ENCODE data around the gene PPP2R5C.

Gene PPP2R5C

DNA sequence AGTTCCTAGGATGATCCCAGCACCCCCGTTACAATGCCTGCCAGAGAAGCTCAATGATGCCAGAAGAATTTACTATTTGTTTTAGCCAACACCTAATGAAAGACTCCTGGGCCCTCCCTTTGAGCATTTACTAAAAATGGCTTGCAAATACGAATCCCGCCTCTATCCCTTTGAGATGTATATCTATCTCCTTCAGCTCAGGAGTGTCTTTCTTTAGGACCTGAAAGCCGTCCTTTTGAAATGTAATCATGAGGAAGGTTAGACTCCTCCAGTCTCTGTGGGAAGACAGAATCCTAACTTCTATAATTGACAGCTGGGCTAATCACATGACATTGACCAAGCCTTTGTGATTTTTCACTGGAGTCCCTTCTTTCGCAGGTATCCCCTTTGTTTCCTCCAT lies 183.7 kb downstream of the PPP2R5C start:
- DNase-seq = no peak

DNA sequence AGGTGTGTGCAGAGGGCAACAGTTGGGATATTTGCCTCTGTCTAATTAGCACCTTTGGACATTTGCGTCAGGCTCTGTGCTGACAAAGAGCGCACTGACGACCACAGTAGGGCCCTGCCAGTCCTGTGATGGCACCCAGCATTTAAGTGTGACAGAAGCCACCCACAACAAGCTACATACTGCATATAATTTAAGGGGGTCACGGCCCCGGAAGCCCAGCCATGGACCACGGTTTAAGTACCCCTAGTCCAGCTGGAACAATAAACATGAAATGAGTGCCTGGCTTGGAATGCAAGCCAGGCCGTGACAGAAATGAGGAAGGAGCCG lies 186.0 kb downstream of the PPP2R5C start:
- peak in 3 of 58 donors; percentile 50 to 73 (median 65) for DNase-seq

DNA sequence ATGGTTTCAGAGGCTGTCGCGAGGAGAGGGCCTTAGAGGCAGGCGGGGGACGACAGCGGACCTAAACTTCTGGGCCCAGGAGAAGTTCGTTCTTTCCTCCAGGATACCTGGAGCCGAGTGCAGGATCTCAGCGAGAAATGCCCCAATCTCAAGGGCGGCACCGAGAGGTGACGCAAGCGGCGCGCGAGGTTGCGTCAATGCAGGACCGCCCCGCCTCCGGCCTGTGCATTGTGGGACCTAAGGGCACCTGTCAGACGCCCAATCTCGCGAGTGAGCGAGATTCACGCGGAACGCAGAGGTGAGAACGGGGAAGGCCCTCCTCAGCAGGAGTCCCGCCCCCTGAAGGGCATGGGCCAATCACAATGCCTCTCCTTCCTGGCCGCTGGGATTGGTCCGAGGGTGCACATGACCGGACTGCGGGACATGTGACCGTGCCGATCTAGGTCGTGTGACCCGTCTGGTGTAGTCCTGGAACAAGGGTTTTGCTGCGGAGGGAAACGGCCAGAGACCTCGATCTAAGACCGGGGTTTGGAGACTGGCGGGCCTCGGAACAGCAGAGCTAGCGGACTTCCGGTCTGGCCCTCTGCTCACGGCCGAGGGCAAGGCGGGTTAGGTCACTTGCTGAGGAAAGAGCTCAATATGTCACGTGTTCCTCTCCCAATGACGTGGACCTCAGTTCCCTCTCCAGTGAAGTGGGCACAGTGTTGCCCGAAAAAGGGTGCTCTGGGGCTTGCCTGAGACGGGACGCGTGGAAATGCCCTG lies 186.6 kb downstream of the PPP2R5C start:
- DNase-seq = peak; percentile 96 to 100 (median 99)

- DNase-seq = peak in 2 of 58 donors; percentile 54 to 65
Observed at GRCh38 chr14:101948666-101949216, 187.2 kb downstream of the PPP2R5C start.

- DNase-seq = no peak
Observed at GRCh38 chr14:101950100-101950499, 188.6 kb downstream of the PPP2R5C start.

DNA sequence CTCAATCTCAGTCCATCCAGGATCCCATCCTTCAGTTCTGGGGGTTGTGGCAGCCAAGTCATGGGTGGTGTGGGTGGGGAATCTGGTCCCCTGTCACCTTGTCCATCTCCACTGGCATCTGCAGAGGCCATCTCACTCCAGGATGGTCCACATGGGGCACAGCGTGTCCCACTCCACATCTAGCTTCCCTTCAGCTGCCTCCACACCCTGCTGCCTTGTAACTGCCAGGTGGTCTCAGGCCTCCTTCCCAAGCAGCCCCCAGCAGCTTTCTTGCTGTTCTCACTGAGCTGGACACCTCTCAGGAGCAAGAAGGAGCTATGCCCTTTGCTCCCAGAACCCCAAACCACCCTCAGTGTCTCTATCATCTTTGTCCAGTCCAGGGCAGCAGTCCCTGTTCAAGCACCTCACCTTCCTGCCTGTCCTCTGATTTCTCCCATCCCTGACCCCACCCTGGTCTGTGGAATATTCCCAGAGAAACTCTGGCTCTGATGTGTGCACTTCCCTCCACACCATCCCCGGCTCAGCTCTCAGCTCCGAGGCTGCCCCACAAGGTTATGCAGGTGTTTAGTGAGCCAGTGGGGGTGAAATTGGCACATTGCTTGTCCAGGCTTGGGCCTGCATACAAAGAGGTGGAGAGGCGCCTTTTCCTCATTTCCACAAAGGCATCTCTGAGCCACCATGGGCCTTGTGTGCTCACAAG lies 189.2 kb downstream of the PPP2R5C start:
- DNase-seq = no peak

GRCh38 chr14:101953151-101953550 lies 191.6 kb downstream of the PPP2R5C start:
- no peak for DNase-seq

- no peak for DNase-seq
Observed at GRCh38 chr14:101954501-101954900, 193.0 kb downstream of the PPP2R5C start.

GRCh38 chr14:101955695-101956161 lies 194.2 kb downstream of the PPP2R5C start:
- no peak for DNase-seq

GRCh38 chr14:101956179-101956885 lies 194.8 kb downstream of the PPP2R5C start:
- DNase-seq = no peak

DNA sequence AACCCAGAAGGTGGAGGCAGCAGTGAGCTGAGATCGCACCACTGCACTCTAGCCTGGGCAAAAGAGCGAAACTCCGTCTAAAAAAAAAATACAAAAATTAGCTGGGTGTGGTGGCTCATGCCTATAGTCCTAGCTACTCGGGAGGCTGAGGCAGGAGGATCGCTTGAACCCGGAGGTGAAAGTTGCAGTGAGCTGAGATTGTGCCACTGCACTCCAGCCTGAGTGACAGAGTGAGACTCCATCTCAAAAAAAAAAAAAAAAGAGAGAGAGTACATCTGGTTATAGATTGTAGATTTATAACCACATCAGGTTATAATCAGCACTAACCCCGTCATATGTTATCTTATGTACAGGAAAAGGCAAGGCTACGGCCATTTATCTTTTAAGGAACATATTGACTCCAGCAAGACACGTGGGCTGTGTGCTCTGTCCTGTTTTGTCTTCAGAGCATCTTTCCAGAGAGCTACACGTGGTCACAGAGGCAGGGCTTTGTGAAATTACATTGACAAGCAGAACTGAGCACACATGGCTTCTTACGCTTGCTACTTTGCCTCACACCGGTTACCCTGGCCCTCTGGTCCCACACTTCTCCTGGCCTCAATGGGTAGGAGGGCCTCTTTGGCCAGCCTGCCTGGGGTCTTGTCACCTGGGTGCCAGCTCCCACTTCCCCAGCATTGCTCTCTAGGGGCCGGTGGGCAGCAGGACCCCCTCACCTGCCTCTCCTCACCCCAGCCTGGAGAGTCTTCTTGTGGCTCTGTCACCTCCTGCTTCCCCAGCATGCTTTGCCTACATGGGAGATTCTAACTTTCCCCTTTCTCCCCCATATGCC lies 196.1 kb downstream of the PPP2R5C start:
- DNase-seq = no peak

GRCh38 chr14:101958418-101959180 lies 197.1 kb downstream of the PPP2R5C start:
- DNase-seq = no peak

GRCh38 chr14:101959277-101959676 lies 197.8 kb downstream of the PPP2R5C start:
- DNase-seq = no peak

DNA sequence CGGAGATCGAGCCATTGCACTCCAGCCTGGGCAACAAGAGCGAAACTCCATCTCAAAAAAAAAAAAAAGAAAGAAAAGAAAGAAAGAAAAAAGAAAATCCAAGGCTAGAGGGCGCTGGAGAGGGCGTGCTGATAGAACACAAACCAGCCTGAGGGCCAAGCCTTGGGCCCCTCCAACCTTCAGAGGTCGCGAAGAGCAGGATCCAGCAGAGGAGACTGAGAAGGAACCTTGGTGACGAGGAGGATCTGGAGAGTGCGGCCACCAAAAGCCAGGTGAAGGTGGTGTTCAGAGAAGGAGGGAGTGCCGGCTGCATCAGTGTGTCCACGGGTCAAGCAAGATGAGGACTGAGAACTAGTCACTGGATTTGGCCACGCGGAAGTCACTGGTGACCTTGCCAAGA lies 198.7 kb downstream of the PPP2R5C start:
- DNase-seq = no peak

- DNase-seq = peak in 49 of 58 donors; percentile 15 to 82 (median 47)
Observed at GRCh38 chr14:101961011-101961721, 199.7 kb downstream of the PPP2R5C start.

GRCh38 chr14:101961746-101962502 lies 200.4 kb downstream of the PPP2R5C start:
- no peak for DNase-seq

- DNase-seq = peak in 38 of 58 donors; percentile 11 to 82 (median 36)
Observed at GRCh38 chr14:101962503-101962874, 201.0 kb downstream of the PPP2R5C start.

- DNase-seq = peak in 2 of 58 donors; percentile 29 to 40
Observed at GRCh38 chr14:101963052-101963451, 201.5 kb downstream of the PPP2R5C start.
